BJ (cell line): Measurements from ENCODE around the gene HCRTR1. TPM values are rescaled to one million over a fixed set of nuclear protein-coding genes. Genes with fewer than 3 reads are reported as not detected.

Experiments used
- CTCF ChIA-PET: fragments of 350-600 bp; formaldehyde crosslinking; extraction: SDS; loops from one replicate; lab custom pipeline; 2021; ENCODE audit warnings: antibody characterized with exemption, inconsistent platforms; lab: Yijun Ruan, JAX
- POLR2A ChIA-PET: fragments of 300-600 bp; sonication (Branson Sonifier 250); formaldehyde crosslinking; extraction: SDS; loops from one replicate; lab custom pipeline; 2021; ENCODE audit warnings: antibody characterized with exemption; lab: Charles Lee
- DNase-seq: peaks from one replicate; pipeline ENCODE4 v3.0.0-alpha.2; 2011; ENCODE audit warnings: low read depth
- H3K27me3 ChIP-seq: 2 replicates; pipeline ENCODE4 v1.6.0; 2011; ENCODE audit warnings: low read length; ENCODE audit not compliant: control insufficient read depth, insufficient read depth
- H3K36me3 ChIP-seq: 2 replicates; pipeline ENCODE4 v1.5.1; 2011; ENCODE audit warnings: low read length; ENCODE audit not compliant: control insufficient read depth, insufficient read depth
- H3K4me3 ChIP-seq: 2 replicates; pipeline ENCODE4 v1.5.1; 2011; ENCODE audit warnings: low read depth, mild to moderate bottlenecking, control low read depth, low read length
- CTCF ChIP-seq: IDR thresholded peaks from 2 replicates; pipeline ENCODE4 v1.5.1; 2011; ENCODE audit warnings: low read depth, mild to moderate bottlenecking, control low read depth, inconsistent platforms, low read length, moderate library complexity; ENCODE audit not compliant: insufficient read depth
- polyA plus RNA-seq: library from polyadenylated mRNA; depleted of rRNA; stranded (reverse); fragments of >200 nt; gene quantifications from 2 replicates; pipeline ENCODE4 v1.2.3, GENCODE V29; 2011

The HCRTR1 gene
- polyA plus RNA-seq, 1 experiment, result not detected

GRCh38 chr1:31671147-31671546, 53.7 kb downstream of the HCRTR1 start:
- TF ChIP-seq CTCF, result no peak
- ChIA-PET CTCF (interaction anchor here (1.2 to 2.8 kb wide), 3 partner anchors 10 to 44 kb away, joined by 3 to 12 read pairs (median 7); partner anchors contain the start of gene COL16A1), POLR2A (no interaction called here)
- Histone ChIP-seq H3K4me3 (no peak overlapping the region), H3K27me3 (no peaks in the 10 kb centered on the region), H3K36me3 (peaks cover 30% of the 10 kb centered on the region)
- no peak for DNase-seq

DNA sequence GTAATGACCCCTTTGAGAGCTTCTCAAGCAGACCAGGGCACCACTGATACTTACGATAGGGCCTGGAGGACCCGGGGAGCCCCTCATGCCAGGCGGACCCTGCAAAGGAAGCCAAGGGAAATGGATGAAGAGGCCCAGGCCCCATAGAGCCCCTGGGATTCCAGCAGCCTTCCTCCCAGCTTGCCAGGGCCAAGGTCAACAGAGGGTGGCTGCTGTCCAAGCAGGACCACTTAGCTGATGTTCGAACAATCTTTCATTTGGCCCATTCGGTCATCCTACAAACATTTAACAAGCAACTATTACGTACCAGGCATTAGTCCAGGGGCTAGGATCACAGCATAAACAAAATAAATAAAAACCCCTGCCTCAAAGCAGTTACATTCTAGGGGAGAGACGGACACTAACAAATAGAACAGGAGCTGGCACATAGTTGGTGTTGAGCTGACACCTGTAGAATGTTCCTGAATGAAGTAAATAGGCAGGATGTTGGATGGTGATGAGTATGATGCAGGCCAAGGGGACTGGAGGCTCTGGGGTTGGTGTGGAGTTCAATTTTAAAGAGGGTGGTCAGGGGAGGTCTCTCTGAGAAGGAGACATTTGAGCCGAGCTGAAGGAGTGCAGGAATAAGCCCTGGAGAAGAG, 54.2 kb downstream of the HCRTR1 start:
- no peak for TF ChIP-seq CTCF
- ChIA-PET POLR2A (no interaction called here), CTCF (interaction anchor here (1.2 to 2.8 kb wide), 3 partner anchors 10 to 44 kb away, joined by 3 to 12 read pairs (median 7); partner anchors contain the start of gene COL16A1)

GRCh38 chr1:31672986-31673385, 55.5 kb downstream of the HCRTR1 start:
- Histone ChIP-seq H3K27me3 (no peaks in the 10 kb centered on the region), H3K36me3 (peaks cover 23% of the 10 kb centered on the region), H3K4me3 (no peak overlapping the region)
- no peak for DNase-seq
- ChIA-PET CTCF (interaction anchor here (1.0 kb wide), 2 partner anchors 10 to 68 kb away, joined by 3 to 4 read pairs; no protein-coding TSS in a partner anchor), POLR2A (no interaction called here)
- no peak for TF ChIP-seq CTCF

More for the DNA sequence above, 54.2 kb downstream of the HCRTR1 start:
- no peak for DNase-seq
- Histone ChIP-seq H3K36me3 (peaks cover 30% of the 10 kb centered on the region), H3K4me3 (no peak overlapping the region), H3K27me3 (no peaks in the 10 kb centered on the region)

GRCh38 chr1:31673433-31673832, 55.9 kb downstream of the HCRTR1 start:
- CTCF ChIA-PET, result interaction anchor here (1.0 kb wide), 2 partner anchors 10 to 68 kb away, joined by 3 to 4 read pairs; no protein-coding TSS in a partner anchor
- Histone ChIP-seq H3K36me3 (peaks cover 24% of the 10 kb centered on the region), H3K4me3 (no peak overlapping the region), H3K27me3 (no peaks in the 10 kb centered on the region)
- POLR2A ChIA-PET, result no interaction called here
- no peak for DNase-seq
- TF ChIP-seq CTCF, result no peak

- Histone ChIP-seq H3K4me3 (no peak overlapping the region), H3K27me3 (no peaks in the 10 kb centered on the region), H3K36me3 (peaks cover 26% of the 10 kb centered on the region)
- DNase-seq, result no peak
- ChIA-PET CTCF (interaction anchor here (1.2 to 1.8 kb wide), 7 partner anchors 9 to 114 kb away, joined by 3 to 8 read pairs (median 4); no protein-coding TSS in a partner anchor), POLR2A (no interaction called here)
- TF ChIP-seq CTCF, result no peak
These were observed 57.1 kb downstream of the HCRTR1 start for GRCh38 chr1:31674626-31675025.
